A673 (cell line): ENCODE results near the gene CASKIN2. TPM values are rescaled to one million over a fixed set of nuclear protein-coding genes. Genes with fewer than 3 reads are reported as not detected.

Experiments
- BruUV-seq: library from RNA; stranded (reverse); fragments of 400-500 nt; replicated peaks from 2 replicates; lab custom pipeline; 2021; lab: Mats Ljungman, UMichigan
- CTCF ChIA-PET: fragments of 300-600 bp; sonication (Branson Sonifier 250); formaldehyde crosslinking; loops from one replicate; lab custom pipeline; 2022; ENCODE audit warnings: antibody characterized with exemption; lab: Charles Lee
- POLR2A ChIA-PET: fragments of 300-600 bp; sonication (Branson Sonifier 250); formaldehyde crosslinking; loops from one replicate; lab custom pipeline; 2022; ENCODE audit warnings: antibody characterized with exemption; ENCODE audit not compliant: low non-redundant PET; lab: Charles Lee
- DNase-seq: peaks from one replicate; pipeline ENCODE4 v3.0.0-alpha.2; 2015; ENCODE audit warnings: low spot score
- H3K27ac ChIP-seq: fragments of 200-600 bp; sonication (generic); 2 replicates; pipeline ENCODE4 v1.5.1; 2016; ENCODE audit warnings: mixed run types, low read depth, mild to moderate bottlenecking, mixed read lengths, antibody characterized with exemption, low read length; ENCODE audit not compliant: poor library complexity, severe bottlenecking
- H3K27me3 ChIP-seq: fragments of 200-600 bp; sonication (generic); replicated peaks from 2 replicates; pipeline ENCODE4 v1.6.1; 2017; ENCODE audit warnings: mixed run types, low read depth, mild to moderate bottlenecking, mixed read lengths, antibody characterized with exemption, low read length; ENCODE audit not compliant: insufficient read depth, poor library complexity
- H3K36me3 ChIP-seq: fragments of 200-600 bp; sonication (generic); 2 replicates; pipeline ENCODE4 v1.6.1; 2016; ENCODE audit warnings: mixed run types, mild to moderate bottlenecking, mixed read lengths, antibody characterized with exemption, low read length; ENCODE audit not compliant: insufficient read depth, poor library complexity, severe bottlenecking
- H3K4me1 ChIP-seq: fragments of 200-600 bp; sonication (generic); 2 replicates; pipeline ENCODE4 v1.6.1; 2017; ENCODE audit warnings: mixed run types, mild to moderate bottlenecking, mixed read lengths, antibody characterized with exemption, low read length; ENCODE audit not compliant: insufficient read depth, poor library complexity, severe bottlenecking
- H3K4me3 ChIP-seq: fragments of 200-600 bp; sonication (generic); 2 replicates; pipeline ENCODE4 v1.5.1; 2016; ENCODE audit warnings: low read depth, mixed run types, mild to moderate bottlenecking, mixed read lengths, low read length; ENCODE audit not compliant: poor library complexity, severe bottlenecking
- H3K9me3 ChIP-seq: fragments of 200-600 bp; sonication (generic); 2 replicates; pipeline ENCODE4 v1.6.1; 2016; ENCODE audit warnings: mixed run types, low read depth, mild to moderate bottlenecking, mixed read lengths, antibody characterized with exemption, low read length; ENCODE audit not compliant: poor library complexity, severe bottlenecking
- EZH2 ChIP-seq: fragments of 200-600 bp; sonication (generic); IDR thresholded peaks from 2 replicates; pipeline ENCODE4 v1.6.1; 2017; ENCODE audit warnings: borderline replicate concordance, low read depth, mild to moderate bottlenecking, mixed read lengths, antibody characterized with exemption, low read length; ENCODE audit not compliant: poor library complexity, severe bottlenecking
- intact Hi-C: fragments of 100-400 bp; cut with micrococcal nuclease; formaldehyde crosslinking; loops from one replicate; pipeline ENCODE4 v1.10.0; 2022; ENCODE audit not compliant: unreplicated experiment
- total RNA-seq: library from RNA; stranded (reverse); gene quantifications from 2 replicates; pipeline ENCODE4 v1.2.3, GENCODE V29; 2021
- TF ChIP-seq, protein P1 (sequence below): fragments of 300-800, 200-600 bp; sonication (generic); conservative IDR thresholded peaks from 2 replicates; pipeline ENCODE4 v1.5.1; 2017; ENCODE audit warnings: low read depth, mild to moderate bottlenecking, antibody characterized with exemption, low read length, moderate library complexity, mixed read lengths

The CASKIN2 gene
- total RNA-seq, 1 experiment from 2014 or later: 32.6 TPM

DNA sequence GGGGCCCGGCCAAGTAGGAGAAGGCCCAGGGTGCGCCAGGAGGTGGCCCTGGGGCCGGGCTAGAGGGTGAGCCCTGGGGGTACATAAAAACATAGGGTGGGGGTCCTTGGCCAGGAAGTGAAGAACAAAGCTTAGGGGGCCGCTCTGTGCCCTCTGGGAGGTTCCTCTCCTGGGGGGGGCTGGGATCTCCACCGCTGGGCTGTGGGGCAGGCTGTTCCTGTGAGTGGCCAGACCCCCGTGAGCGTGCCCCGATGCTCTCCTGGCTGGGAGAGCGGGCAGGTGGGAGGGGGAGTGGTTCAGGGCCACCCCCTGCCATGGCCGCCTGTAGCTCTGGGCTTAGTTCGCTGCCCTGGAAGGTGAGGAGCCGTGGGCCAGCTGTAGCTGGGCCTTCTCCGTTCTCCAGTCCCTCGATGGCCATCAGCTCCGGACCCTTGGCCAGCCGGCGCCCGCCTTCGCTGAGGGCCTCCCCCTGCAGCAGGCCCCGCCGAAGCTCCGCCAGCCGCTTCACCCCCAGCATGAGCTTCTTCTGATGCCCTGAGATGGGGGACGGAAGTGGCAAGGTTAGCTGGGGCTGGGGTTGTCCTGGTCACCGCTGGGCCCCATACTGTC is 12.5 kb downstream of the CASKIN2 start:
- TF ChIP-seq, protein P1, sequence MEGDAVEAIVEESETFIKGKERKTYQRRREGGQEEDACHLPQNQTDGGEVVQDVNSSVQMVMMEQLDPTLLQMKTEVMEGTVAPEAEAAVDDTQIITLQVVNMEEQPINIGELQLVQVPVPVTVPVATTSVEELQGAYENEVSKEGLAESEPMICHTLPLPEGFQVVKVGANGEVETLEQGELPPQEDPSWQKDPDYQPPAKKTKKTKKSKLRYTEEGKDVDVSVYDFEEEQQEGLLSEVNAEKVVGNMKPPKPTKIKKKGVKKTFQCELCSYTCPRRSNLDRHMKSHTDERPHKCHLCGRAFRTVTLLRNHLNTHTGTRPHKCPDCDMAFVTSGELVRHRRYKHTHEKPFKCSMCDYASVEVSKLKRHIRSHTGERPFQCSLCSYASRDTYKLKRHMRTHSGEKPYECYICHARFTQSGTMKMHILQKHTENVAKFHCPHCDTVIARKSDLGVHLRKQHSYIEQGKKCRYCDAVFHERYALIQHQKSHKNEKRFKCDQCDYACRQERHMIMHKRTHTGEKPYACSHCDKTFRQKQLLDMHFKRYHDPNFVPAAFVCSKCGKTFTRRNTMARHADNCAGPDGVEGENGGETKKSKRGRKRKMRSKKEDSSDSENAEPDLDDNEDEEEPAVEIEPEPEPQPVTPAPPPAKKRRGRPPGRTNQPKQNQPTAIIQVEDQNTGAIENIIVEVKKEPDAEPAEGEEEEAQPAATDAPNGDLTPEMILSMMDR: no peak
- no peak for TF ChIP-seq EZH2
- CTCF ChIA-PET: interaction anchor here (1.0 kb wide), 1 partner anchor 247 kb away, joined by 3 read pairs; no protein-coding TSS in a partner anchor
- BruUV-seq: no TSS peak
- intact Hi-C loops: no loop called here
- no peak for DNase-seq
- H3K4me3 ChIP-seq: no peak overlapping the region
- no peaks in the 10 kb centered on the region for H3K27me3 ChIP-seq
- POLR2A ChIA-PET: no interaction called here
- peaks cover 27% of the 10 kb centered on the region for H3K36me3 ChIP-seq
- H3K27ac ChIP-seq: no peak overlapping the region
- no peaks in the 10 kb centered on the region for H3K4me1 ChIP-seq
- no peaks in the 10 kb centered on the region for H3K9me3 ChIP-seq

DNA sequence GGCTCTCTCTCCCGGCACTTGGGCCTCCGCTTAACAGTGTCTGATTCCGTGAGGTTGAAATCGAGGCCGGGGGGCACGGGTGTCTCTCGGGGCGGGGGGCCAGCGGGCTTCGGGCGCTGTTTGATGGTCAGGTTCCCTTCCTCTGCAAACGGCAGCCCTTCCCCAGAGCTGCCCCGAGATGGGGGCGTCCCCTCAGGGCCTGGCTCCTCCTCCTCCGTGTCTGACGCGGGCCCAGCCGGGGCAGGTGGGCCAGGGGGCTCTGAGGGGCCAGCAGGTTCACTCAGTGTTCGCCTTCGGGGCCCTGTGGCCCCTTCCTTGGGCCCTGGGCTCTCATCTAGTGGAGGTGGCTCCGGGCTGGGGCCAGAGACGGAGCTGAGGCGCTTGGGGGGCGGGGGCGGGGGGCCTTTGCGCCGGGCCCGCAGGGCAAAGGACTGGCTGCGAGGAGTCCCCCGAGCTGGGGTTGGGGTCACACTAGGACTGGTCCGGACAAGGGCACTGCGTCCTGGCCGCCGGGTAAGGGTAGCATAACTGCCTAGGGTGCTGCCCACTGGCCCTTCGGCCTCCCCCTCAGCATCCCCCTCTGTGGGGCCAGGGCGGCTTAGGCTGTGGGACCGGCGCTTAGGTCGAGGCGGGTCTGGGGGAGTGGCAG is 13.1 kb downstream of the CASKIN2 start:
- POLR2A ChIA-PET: no interaction called here
- TF ChIP-seq, protein P1: no peak
- no peak for TF ChIP-seq EZH2
- Histone ChIP-seq H3K4me3 (no peak overlapping the region), H3K27ac (no peak overlapping the region), H3K9me3 (no peaks in the 10 kb centered on the region), H3K27me3 (no peaks in the 10 kb centered on the region), H3K36me3 (peaks cover 27% of the 10 kb centered on the region), H3K4me1 (no peaks in the 10 kb centered on the region)
- intact Hi-C loops: no loop called here
- no peak for DNase-seq
- CTCF ChIA-PET: interaction anchor here (0.6 kb wide), 1 partner anchor 51 kb away, joined by 4 read pairs; no protein-coding TSS in a partner anchor
- no TSS peak for BruUV-seq

DNA sequence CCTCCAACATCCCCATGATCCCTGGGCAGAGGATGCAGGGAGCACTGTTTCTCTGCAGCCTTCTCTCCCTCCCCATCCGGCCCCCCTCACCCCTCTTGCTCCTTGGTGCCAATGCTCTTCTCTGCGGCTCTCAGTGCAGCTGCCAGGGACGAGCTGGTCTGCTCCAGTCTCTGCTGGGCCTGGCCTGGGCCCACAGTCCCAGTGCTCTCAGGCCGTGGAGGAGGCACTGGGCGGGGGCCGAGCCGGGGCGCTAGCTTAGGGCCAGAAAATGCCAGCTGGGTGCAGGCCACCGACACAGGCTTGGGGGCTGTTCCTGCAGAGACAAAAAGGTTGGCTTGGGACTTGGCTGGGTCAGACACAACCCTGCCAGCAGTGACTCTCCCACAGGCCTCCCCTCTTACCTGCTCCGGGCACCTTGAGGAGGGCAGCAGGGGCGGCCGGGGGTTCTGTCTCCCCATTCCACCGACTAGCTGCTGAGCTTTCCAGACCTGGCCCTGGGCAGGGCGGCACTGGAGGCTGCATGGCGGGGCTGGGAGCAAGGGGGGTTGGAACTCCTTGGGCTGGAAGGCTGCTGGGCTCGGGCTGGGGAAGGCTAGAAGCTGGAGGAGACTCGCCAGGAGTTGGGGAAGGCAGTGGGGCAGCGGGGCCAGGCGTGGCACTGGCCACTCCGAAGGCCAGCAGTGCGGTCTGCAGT is 13.8 kb downstream of the CASKIN2 start:
- no peak overlapping the region for H3K27ac ChIP-seq
- no peaks in the 10 kb centered on the region for H3K4me1 ChIP-seq
- H3K9me3 ChIP-seq: no peaks in the 10 kb centered on the region
- CTCF ChIA-PET: interaction anchor here (0.6 kb wide), 1 partner anchor 50 kb away, joined by 4 read pairs; no protein-coding TSS in a partner anchor
- POLR2A ChIA-PET: no interaction called here
- H3K27me3 ChIP-seq: no peaks in the 10 kb centered on the region
- H3K36me3 ChIP-seq: peaks cover 32% of the 10 kb centered on the region
- DNase-seq: no peak
- intact Hi-C loops: no loop called here
- TF ChIP-seq, protein P1: no peak
- TF ChIP-seq EZH2: no peak
- H3K4me3 ChIP-seq: no peak overlapping the region
- no TSS peak for BruUV-seq
